Prostate gland (tissue), 2 donors: ENCODE measurements around the gene MRPS21.

ENCODE experiments used
- POLR2A ChIP-seq: fragments of 450-650 bp; IDR thresholded peaks from one replicate; pipeline ENCODE4 v1.6.1; 2016; ENCODE audit warnings: antibody characterized with exemption, mild to moderate bottlenecking
- TF ChIP-seq, protein P1 (sequence below), 4 experiments: fragments of 200-600 bp in 2 of 4; fragments of 450-650 bp in 2 of 4; sonication (generic) in 2 of 4; IDR thresholded peaks; 1 replicate in 3 of 4; 2 replicates in 1 of 4; pipeline ENCODE4 v1.5.1; 2016 to 2019; ENCODE audit warnings: antibody characterized with exemption in 4 of 4, mild to moderate bottlenecking in 2 of 4, moderate library complexity in 2 of 4

DNA sequence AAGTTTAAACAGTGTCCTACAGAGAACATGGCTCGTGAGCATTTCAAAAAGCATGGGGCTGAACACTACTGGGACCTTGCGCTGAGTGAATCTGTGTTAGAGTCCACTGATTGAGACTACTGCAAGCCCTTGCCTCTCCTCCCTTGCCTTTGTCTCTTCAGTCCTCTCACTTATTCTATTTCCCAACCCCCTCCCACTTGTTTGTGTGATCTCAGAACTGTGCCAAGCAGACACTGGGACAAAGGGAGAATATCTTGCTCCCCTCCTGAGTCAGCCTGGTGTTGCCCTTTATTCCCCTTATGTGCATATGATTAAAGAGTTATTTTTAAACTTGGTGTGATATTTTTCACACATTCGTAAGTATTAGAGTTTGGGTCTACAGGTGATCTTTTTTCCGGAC lies 59.2 kb downstream of the MRPS21 start:
- TF ChIP-seq, protein P1, sequence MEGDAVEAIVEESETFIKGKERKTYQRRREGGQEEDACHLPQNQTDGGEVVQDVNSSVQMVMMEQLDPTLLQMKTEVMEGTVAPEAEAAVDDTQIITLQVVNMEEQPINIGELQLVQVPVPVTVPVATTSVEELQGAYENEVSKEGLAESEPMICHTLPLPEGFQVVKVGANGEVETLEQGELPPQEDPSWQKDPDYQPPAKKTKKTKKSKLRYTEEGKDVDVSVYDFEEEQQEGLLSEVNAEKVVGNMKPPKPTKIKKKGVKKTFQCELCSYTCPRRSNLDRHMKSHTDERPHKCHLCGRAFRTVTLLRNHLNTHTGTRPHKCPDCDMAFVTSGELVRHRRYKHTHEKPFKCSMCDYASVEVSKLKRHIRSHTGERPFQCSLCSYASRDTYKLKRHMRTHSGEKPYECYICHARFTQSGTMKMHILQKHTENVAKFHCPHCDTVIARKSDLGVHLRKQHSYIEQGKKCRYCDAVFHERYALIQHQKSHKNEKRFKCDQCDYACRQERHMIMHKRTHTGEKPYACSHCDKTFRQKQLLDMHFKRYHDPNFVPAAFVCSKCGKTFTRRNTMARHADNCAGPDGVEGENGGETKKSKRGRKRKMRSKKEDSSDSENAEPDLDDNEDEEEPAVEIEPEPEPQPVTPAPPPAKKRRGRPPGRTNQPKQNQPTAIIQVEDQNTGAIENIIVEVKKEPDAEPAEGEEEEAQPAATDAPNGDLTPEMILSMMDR (IDR thresholded peaks at IDR 0.05), result no peak
- no peak for TF ChIP-seq POLR2A
